Transverse colon (tissue), 4 donors: ENCODE measurements around the gene KCNIP3.

Experiments
- EP300 ChIP-seq: sonication (generic); formaldehyde crosslinking; IDR thresholded peaks from one replicate; pipeline ENCODE4 v1.6.1; 2017; ENCODE audit warnings: antibody characterized with exemption, low read depth
- POLR2A ChIP-seq: fragments of 450-650 bp; IDR thresholded peaks from one replicate; pipeline ENCODE4 v1.6.1; 2016; ENCODE audit warnings: antibody characterized with exemption, mild to moderate bottlenecking, moderate library complexity
- POLR2AphosphoS5 ChIP-seq, 3 donors: sonication (generic); formaldehyde crosslinking; IDR thresholded peaks; one replicate each; pipeline ENCODE4 v1.6.1; 2016; ENCODE audit warnings: antibody characterized with exemption in 3 of 3
- TF ChIP-seq, protein P1 (sequence below), 5 experiments: fragments of 200-600 bp in 3 of 5; fragments of 450-650 bp in 2 of 5; sonication (generic) in 3 of 5; IDR thresholded peaks; 1 replicate in 2 of 5; 2 replicates in 3 of 5; pipeline ENCODE4 v1.5.1; 2016 to 2017; ENCODE audit warnings: antibody characterized with exemption in 5 of 5, inconsistent platforms in 3 of 5, mild to moderate bottlenecking in 2 of 5, moderate library complexity in 1 of 5

DNA sequence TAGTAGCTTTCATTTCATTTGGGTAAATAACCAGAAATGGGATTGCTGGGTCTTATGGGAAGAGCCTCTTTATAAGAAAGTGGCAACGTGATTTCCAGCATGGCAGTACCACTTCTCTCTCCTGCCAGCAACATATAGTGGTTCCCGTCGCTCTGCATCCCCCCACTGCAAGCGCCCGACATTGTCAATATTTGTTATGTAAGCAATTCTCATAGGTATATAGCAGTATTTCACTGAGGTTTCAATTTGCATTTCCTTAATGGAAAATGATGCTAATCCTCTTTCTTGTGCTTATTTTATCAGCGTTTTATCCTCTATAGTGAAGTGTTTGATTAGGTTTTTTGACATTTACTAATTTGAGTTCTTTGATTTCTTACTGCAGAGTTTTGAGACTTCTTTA, 69.4 kb downstream of the KCNIP3 start:
- TF ChIP-seq, protein P1, sequence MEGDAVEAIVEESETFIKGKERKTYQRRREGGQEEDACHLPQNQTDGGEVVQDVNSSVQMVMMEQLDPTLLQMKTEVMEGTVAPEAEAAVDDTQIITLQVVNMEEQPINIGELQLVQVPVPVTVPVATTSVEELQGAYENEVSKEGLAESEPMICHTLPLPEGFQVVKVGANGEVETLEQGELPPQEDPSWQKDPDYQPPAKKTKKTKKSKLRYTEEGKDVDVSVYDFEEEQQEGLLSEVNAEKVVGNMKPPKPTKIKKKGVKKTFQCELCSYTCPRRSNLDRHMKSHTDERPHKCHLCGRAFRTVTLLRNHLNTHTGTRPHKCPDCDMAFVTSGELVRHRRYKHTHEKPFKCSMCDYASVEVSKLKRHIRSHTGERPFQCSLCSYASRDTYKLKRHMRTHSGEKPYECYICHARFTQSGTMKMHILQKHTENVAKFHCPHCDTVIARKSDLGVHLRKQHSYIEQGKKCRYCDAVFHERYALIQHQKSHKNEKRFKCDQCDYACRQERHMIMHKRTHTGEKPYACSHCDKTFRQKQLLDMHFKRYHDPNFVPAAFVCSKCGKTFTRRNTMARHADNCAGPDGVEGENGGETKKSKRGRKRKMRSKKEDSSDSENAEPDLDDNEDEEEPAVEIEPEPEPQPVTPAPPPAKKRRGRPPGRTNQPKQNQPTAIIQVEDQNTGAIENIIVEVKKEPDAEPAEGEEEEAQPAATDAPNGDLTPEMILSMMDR (IDR thresholded peaks at IDR 0.05): no peak
- TF ChIP-seq POLR2A: no peak
- TF ChIP-seq EP300: no peak
- no peak for TF ChIP-seq POLR2AphosphoS5 (IDR thresholded peaks at IDR 0.05)
